Astrocyte of the cerebellum (primary cell): ENCODE data around the gene CH25H.

Source experiments
- DNase-seq: peaks from one replicate; pipeline ENCODE4 v3.0.0-alpha.2; 2011; ENCODE audit warnings: low read depth
- H3K4me3 ChIP-seq: 2 replicates; pipeline ENCODE4 v1.5.1; 2011; ENCODE audit warnings: mild to moderate bottlenecking, low read depth, low read length, moderate library complexity
- in situ Hi-C: cut with HindIII; loops from 2 replicates; pipeline ENCODE4 v1.10.0; 2017; ENCODE audit warnings: low sequenced_read_pairs
- TF ChIP-seq, protein P1 (sequence below): IDR thresholded peaks from 2 replicates; pipeline ENCODE4 v1.5.1; 2012; ENCODE audit warnings: low read length, low read depth, moderate library complexity, mild to moderate bottlenecking; ENCODE audit errors: missing control alignments

CH25H gene

DNA sequence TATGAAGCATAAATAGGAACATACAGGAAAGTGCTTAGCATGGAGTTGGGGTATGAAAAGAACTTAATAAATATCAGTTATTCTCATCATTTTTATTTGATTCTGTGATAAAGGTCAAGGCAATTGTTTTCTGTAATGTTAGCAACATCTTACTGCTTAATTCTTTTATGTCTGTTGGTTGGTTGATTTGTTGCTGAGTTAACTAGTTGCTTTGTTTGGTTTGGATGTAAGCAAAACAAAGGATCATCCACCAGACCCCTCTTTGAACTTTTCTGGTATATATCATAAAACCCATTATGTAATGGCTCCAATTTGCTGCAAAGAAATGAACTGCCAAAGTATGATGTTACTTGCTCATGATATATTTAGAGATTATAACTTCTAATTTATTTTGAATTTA, 44.5 kb downstream of the CH25H start:
- H3K4me3 ChIP-seq: no peak overlapping the region
- DNase-seq: no peak
- TF ChIP-seq, protein P1, sequence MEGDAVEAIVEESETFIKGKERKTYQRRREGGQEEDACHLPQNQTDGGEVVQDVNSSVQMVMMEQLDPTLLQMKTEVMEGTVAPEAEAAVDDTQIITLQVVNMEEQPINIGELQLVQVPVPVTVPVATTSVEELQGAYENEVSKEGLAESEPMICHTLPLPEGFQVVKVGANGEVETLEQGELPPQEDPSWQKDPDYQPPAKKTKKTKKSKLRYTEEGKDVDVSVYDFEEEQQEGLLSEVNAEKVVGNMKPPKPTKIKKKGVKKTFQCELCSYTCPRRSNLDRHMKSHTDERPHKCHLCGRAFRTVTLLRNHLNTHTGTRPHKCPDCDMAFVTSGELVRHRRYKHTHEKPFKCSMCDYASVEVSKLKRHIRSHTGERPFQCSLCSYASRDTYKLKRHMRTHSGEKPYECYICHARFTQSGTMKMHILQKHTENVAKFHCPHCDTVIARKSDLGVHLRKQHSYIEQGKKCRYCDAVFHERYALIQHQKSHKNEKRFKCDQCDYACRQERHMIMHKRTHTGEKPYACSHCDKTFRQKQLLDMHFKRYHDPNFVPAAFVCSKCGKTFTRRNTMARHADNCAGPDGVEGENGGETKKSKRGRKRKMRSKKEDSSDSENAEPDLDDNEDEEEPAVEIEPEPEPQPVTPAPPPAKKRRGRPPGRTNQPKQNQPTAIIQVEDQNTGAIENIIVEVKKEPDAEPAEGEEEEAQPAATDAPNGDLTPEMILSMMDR: no peak
- in situ Hi-C loops: no loop called here

DNA sequence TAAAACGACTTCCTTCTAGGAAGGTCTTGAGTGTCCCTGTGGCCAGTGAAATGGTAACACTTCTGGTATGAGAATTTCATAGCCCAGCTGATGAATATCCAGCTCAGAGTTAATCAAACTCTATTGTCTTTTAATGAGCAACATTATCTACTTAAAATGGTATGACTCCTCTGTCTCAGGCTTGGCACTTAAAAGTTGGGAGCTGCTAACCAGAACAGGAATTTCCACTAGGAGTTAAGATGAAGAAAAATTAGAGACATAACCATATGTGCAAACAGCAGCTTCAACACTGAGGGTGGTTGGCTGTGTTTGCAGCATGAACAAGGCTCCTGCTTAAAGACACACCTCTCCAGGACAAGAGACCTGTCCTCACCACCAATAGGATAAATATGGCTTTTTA, 46.8 kb downstream of the CH25H start:
- DNase-seq: no peak
- in situ Hi-C loops: no loop called here
- no peak overlapping the region for H3K4me3 ChIP-seq
- TF ChIP-seq, protein P1: no peak

DNA sequence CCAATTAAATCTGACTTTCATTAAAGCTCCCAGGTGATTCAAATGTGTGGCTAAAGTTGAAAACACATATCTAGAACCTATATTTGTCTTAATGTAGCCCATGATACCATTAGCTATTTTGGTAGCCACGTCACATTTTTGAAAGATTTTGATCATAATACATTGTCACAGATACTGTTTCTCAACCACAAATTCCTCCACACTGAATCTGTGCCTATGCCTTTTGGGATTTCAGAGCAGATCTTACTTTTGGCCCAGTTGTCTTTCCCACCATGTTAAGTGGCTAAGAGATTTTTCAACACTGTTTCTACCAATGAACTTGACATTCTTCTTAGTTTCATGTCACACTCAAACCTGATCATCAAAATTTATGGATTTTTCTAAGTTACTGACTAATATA, 47.4 kb downstream of the CH25H start:
- in situ Hi-C loops: no loop called here
- no peak overlapping the region for H3K4me3 ChIP-seq
- TF ChIP-seq, protein P1: no peak
- DNase-seq: no peak

DNA sequence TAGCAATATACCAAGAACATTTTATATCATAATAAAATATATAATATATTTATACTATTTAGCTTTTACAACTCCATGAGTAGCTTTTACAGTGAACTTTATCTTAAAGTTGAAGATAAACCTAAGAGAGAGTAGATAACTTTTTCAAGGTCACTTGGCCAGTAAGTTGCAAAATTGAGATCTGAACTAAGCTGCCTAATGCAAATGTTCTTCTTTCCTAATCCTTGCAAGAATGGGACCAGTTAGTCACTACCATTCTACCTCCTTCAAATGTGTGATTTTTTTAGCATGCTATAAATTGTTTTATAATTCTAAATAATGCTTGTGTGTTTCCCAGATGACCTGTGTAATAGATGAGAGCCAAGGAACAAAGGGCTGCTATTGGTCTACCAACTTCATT, 47.8 kb downstream of the CH25H start:
- TF ChIP-seq, protein P1: no peak
- no peak overlapping the region for H3K4me3 ChIP-seq
- no peak for DNase-seq
- in situ Hi-C loops: no loop called here

DNA sequence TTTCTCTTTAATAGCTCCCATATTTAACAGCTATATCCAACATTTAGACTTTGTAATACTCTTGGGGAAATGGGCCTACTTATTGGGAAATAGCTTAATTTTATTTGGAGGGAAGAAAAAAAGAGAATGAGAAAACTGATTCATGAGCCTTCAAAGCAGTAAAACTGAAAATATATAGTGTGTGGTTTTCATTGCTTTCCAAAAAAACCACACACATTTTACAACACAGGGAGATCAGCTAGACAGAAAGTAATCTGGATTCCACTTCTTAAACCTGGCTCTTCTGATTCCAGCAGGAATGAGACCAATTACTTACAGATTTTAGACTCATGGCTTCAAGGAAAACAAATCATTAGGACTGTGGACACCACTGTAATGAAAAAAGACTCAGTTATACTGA, 48.7 kb downstream of the CH25H start:
- in situ Hi-C loops: no loop called here
- H3K4me3 ChIP-seq: no peak overlapping the region

DNA sequence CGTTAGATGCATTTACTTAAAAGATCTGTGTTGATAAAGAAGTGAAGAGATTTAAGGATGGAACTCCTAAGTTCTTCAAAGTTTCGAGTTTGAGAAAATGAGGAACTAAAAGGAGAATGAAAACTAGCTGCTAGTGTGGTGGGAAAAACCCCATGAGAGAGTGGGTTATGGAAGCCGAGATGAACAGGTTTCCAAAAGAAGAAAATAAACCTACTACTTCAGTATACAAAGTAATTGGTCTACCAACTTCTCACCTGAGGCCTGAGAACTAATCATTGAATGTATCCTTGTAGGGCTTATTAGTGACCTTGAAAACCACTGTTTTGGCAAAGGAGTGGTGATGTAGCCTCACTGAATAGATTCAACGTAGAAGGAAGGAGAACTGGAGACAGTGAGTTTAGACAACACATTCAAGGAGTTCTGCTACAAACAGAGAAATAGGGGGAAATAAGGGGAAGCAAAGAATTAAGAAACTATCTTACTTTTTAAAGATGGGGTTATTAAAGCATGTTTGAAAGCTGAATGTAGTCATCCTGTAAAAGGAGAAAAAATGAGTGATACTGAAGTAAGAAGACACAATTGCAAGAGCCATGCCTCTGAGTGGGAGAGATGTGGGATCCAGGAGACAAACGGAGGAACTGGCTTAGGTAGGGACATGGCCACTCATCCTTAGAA, 50.8 kb downstream of the CH25H start:
- no peak overlapping the region for H3K4me3 ChIP-seq
- TF ChIP-seq, protein P1: no peak
- no peak for DNase-seq
- in situ Hi-C loops: no loop called here

More for the DNA sequence above, 48.7 kb downstream of the CH25H start:
- peak; percentile 85 for DNase-seq
- TF ChIP-seq, protein P1: no peak
